WERI-Rb-1 (cell line): Measurements from ENCODE around the gene CLEC3A.

Experiments
- DNase-seq: peaks from one replicate; pipeline ENCODE4 v3.0.0-alpha.2; 2020
- H3K27ac ChIP-seq: fragments of 250-450 bp; sonication (Bioruptor Pico); 2 replicates; pipeline ENCODE4 v1.5.1; 2020; ENCODE audit warnings: mild to moderate bottlenecking, moderate library complexity
- H3K27me3 ChIP-seq: fragments of 250-450 bp; sonication (Bioruptor Pico); 2 replicates; pipeline ENCODE4 v1.5.1; 2021; ENCODE audit warnings: mild to moderate bottlenecking, low read depth, moderate library complexity; ENCODE audit not compliant: insufficient read depth, severe bottlenecking
- H3K36me3 ChIP-seq: fragments of 250-450 bp; sonication (Bioruptor Pico); 2 replicates; pipeline ENCODE4 v1.5.1; 2020; ENCODE audit warnings: mild to moderate bottlenecking, moderate library complexity
- H3K4me3 ChIP-seq: 2 replicates; pipeline ENCODE4 v1.5.1; 2011; ENCODE audit warnings: low read depth, mild to moderate bottlenecking, control low read depth, low read length
- H3K9me3 ChIP-seq: fragments of 250-450 bp; sonication (Bioruptor Pico); 2 replicates; pipeline ENCODE4 v1.5.1; 2021; ENCODE audit warnings: mild to moderate bottlenecking, moderate library complexity; ENCODE audit not compliant: severe bottlenecking
- TF ChIP-seq, protein P1 (sequence below): IDR thresholded peaks from 2 replicates; pipeline ENCODE4 v1.5.1; 2011; ENCODE audit warnings: low read depth, mild to moderate bottlenecking, control low read depth, inconsistent platforms, low read length

The CLEC3A gene

DNA sequence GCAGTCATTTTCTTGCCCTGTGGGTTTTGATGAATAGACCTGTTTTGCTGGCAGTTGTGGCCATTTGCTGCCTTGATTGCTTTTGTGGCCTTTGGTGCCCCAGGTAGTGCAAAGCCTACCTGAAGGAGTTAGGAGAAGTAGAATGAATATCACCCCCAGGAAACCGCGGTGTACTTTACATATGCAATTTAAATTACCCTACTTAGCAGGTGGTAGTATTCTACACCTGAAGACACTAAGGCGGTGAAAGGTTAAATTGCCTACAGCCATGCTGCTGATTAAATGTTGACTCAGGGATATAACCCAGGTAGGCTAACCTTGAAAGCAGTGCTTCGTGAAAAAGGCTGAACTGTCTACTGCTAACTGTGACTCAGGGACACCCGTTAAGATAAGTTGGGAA, 49.9 kb downstream of the CLEC3A start:
- Histone ChIP-seq H3K36me3 (no peaks in the 10 kb centered on the region), H3K27me3 (no peaks in the 10 kb centered on the region), H3K9me3 (no peaks in the 10 kb centered on the region), H3K4me3 (no peak overlapping the region), H3K27ac (no peak overlapping the region)
- TF ChIP-seq, protein P1, sequence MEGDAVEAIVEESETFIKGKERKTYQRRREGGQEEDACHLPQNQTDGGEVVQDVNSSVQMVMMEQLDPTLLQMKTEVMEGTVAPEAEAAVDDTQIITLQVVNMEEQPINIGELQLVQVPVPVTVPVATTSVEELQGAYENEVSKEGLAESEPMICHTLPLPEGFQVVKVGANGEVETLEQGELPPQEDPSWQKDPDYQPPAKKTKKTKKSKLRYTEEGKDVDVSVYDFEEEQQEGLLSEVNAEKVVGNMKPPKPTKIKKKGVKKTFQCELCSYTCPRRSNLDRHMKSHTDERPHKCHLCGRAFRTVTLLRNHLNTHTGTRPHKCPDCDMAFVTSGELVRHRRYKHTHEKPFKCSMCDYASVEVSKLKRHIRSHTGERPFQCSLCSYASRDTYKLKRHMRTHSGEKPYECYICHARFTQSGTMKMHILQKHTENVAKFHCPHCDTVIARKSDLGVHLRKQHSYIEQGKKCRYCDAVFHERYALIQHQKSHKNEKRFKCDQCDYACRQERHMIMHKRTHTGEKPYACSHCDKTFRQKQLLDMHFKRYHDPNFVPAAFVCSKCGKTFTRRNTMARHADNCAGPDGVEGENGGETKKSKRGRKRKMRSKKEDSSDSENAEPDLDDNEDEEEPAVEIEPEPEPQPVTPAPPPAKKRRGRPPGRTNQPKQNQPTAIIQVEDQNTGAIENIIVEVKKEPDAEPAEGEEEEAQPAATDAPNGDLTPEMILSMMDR = no peak
- no peak for DNase-seq

DNA sequence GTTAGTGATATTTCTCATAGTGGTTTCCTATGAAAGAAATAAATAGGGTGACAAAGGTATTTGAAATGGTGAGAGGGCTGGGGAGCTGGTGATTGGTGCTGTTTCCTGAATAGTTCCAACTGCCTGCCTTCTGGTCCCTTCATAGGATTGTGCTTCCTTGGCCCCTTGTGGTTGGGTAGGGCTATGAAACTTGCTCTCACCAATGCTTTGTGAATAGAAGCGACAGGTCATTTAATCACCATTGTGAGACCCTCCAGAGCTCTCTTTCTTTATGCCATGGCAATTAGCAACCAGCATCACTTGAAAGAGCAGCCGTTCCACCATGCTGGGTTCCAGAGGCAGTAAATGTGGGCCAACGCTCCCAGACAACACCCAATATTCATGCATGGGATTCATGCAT, 53.5 kb downstream of the CLEC3A start:
- Histone ChIP-seq H3K4me3 (no peak overlapping the region), H3K36me3 (no peaks in the 10 kb centered on the region), H3K9me3 (no peaks in the 10 kb centered on the region), H3K27ac (no peak overlapping the region), H3K27me3 (no peaks in the 10 kb centered on the region)
- DNase-seq = no peak
- TF ChIP-seq, protein P1 = no peak

DNA sequence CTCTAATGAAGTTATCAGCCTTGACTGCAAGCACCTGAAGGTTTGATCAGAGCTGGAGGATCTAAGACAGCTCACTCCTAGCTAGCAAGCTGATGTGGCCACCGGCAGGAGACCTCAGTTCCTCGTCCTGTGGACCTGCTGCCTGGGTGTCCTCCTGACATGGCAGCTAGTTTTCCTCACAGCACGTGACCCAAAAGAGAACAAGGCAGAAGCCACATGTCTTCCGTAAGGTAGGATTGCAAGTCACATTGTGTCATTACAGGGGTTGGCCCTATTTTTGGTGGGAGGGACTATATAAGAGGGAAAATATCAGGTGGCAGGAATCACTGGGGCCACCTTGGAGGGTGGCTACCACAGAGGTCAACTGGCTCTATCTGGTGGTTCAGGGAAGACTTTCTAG, 59.0 kb downstream of the CLEC3A start:
- no peaks in the 10 kb centered on the region for H3K9me3 ChIP-seq
- H3K27ac ChIP-seq = no peak overlapping the region
- H3K36me3 ChIP-seq = no peaks in the 10 kb centered on the region
- no peak for DNase-seq
- no peaks in the 10 kb centered on the region for H3K27me3 ChIP-seq
- TF ChIP-seq, protein P1 = no peak
- H3K4me3 ChIP-seq = no peak overlapping the region
